ENCODE results near the gene SUGCT.

- TF ChIP-seq ZBTB7B (CRISPR knock-in tag; IDR thresholded peaks at IDR 0.05) (no peak), ZBTB39 (CRISPR knock-in tag; IDR thresholded peaks at IDR 0.05) (no peak), ZNF33B (CRISPR knock-in tag; IDR thresholded peaks at IDR 0.05) (no peak), TP53 (CRISPR knock-in tag; conservative IDR thresholded peaks at IDR 0.05) (no peak), POLR2G (IDR thresholded peaks at IDR 0.05; ENCODE audit: low read depth, low read length) (no peak)
Observed at GRCh38 chr7:40231796-40232195, 97.0 kb downstream of the SUGCT start.
